ENCODE measurements around the gene TMEM240. TPM values are rescaled to one million over a fixed set of nuclear protein-coding genes. Genes with fewer than 3 reads are reported as not detected.
A peak's percentile ranks its signal among the peaks of the same experiment; 100 is the strongest.
"Not testable (repeated sequence)": the region's sequence is repeated elsewhere in the genome, so short reads cannot be mapped to it uniquely, and the experiment has no call there.

Gene TMEM240
- total RNA-seq, 3 donors from 2014 or later = 0.46 to 0.63 TPM; not detected in 1

DNA sequence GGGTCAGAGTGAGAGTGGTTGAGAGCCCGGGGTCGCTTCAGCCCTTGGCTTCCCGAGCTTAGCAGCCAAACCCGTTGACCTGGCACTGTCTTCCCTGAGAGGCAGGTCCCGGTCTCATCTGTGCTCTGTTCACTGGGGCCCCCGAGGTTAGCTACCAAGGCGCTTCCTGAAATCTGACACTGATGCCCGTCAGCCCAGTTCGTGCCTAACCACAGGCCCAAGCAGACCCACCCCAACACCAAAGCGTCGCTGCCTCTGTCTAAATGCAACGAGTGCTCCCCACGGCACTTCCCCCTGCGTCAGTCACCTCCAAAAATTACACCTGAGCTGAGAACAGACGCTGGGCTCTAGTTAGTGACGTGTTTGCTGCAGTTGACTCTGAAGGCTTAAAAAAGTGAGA lies 26.0 kb downstream of the TMEM240 start:
- DNase-seq; ATAC-seq; H3K4me1 Mint-ChIP-seq (ENCODE audit: low read depth); H3K9me3 Mint-ChIP-seq; H3K36me3 Mint-ChIP-seq (ENCODE audit: insufficient read depth); H3K4me3 Mint-ChIP-seq; H3K27me3 Mint-ChIP-seq (ENCODE audit: low read depth): not testable (repeated sequence)

DNA sequence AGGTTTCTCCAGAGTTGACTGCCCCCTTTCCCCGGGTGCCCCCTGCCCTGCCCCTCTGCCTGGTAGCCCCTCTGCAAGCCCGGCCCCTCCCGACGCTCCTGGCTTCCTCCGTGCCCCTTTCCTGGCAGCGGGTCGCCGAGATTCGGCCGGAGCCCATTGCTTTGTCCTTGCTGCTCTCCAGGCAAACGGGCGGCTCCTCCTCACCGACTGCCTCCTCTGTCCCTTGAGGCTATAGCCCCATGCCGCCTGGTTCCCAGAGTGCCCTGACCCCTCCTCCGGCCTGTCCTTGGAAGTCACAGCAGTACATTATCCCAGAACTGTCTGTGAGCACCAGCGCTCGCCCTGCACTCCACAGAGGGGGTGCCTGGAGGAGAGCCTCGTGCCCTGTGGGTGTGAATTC lies 26.7 kb downstream of the TMEM240 start:
- not testable (repeated sequence) for ATAC-seq; H3K27me3 Mint-ChIP-seq (ENCODE audit: low read depth); H3K36me3 Mint-ChIP-seq (ENCODE audit: insufficient read depth); H3K9me3 Mint-ChIP-seq; H3K4me1 Mint-ChIP-seq (ENCODE audit: low read depth); DNase-seq
- peak overlapping the region; percentile 80 for H3K4me3 Mint-ChIP-seq

DNA sequence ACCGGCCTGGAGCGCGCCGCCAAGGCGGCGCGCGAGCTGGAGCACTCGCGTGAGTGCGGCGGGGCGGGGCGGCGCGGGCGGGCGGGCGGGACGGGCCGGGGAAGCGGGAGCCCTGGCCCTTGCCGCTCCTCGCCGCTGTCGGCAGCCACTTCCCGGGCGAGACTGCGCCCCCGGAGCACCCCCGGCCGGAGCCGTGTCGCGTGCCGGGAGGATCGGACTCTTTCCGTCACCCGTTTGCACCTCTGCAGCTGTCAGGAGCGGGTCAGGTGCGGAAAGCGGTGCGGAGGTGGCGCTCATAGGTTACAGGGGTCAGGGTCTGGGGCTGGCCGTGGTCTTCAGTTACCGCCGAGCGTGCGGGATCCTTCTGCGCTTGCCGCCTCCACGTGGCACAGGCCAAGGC lies 28.0 kb downstream of the TMEM240 start:
- not testable (repeated sequence) for H3K4me1 Mint-ChIP-seq (ENCODE audit: low read depth); DNase-seq; H3K27me3 Mint-ChIP-seq (ENCODE audit: low read depth); H3K9me3 Mint-ChIP-seq; H3K36me3 Mint-ChIP-seq (ENCODE audit: insufficient read depth)
- peak overlapping the region; percentile 83 for H3K4me3 Mint-ChIP-seq
- ATAC-seq = peak; percentile 35 to 37

DNA sequence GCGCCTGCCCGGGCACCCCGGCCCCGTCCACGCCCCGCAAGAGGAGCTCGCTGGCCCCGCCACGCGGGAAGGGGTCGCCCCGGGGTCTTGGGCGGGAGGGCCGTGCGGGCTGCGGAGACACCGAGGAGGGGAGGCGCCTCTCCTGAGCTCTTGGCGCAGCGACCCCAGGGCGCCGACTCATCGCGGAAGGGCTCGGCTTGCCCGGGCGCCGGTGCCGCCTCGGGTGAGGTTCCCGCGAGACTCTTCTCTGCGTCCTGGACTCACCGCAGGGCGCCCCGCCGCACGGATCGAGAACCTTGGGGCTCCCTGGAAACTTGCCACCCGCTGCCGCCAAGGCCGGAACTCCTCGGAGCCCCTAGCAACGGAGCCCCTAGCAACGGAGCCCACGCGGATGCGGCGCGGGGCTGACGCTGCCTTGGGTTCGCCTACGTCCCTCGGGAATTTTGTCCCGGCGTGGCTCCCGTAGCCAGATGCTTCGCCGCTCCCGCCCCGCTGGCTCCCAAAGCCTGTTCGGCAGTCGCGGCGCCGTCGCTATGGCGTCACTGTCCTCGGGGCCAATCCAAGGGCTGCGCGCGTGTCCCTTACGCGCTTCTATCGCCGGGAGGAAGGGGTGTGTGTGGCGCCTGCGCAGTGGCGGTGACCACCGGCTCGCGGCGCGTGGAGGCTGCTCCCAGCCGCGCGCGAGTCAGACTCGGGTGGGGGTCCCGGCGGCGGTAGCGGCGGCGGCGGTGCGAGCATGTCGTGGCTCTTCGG lies 28.7 kb downstream of the TMEM240 start, which contains the start of gene ATAD3A:
ATAD3A (plus strand) TSS at position 630 of the 753 bp plus-strand sequence; CDS start at position 737, 107 bp downstream.
- Mint-ChIP-seq H3K36me3 (ENCODE audit: insufficient read depth) (no peaks in the 10 kb centered on the region), H3K4me3 (peak within 1 kb of the TSS; percentile 91), H3K4me1 (ENCODE audit: low read depth) (peaks cover 8% of the 10 kb centered on the region), H3K27me3 (ENCODE audit: low read depth) (no peaks in the 10 kb centered on the region), H3K9me3 (no peaks in the 10 kb centered on the region)
- peak; percentile 96 for DNase-seq
- peak; percentile 94 to 95 for ATAC-seq

DNA sequence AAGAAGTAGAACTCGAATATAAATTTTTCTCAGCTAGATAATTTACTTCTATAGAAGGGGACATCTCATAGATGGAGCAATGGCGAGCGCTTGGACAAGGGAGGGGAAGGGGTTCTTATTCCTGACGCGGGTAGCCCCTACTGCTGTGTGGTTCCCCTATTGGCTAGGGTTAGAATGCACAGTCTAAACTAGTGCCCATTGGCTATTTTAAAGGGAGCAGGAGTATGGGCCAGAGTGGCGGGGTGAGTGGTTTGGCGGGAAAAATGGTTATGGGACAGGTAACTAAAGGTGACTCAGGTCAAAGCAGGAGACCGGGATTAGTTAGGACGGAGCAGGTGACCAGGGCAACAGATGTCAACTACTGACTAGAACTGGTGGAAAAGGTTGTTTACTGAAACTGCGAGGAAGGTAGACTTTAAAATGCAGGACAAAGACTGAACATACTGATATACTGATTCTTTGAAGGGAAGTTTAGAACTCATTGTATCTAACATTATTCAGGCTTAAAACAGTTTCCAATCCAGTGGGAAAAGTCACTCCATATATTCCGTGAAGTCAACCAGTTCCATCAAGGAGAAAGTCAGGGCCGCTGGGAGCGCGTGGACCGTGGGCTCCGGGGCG lies 29.4 kb downstream of the TMEM240 start:
- H3K4me3 Mint-ChIP-seq = peak overlapping the region; percentile 91

DNA sequence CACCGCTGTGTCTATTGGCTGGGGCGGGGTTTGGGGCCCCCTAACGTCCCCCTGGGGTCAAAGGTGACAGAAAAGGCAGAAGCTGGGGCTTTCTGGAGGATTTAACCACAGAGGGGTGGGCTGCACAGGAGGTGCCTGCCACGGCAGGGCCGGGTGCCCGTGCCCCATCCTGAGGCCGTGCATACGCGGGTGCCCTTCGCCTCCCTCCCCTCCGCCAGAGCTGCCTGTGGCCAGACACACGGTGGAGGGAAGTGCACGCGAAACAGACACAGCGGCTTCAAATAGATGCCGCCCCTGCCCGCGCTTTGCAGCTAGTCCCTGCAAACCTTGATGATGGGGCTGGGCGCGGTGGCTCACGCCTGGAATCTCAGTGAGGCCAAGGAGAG lies 31.0 kb downstream of the TMEM240 start:
- H3K4me3 Mint-ChIP-seq; H3K27me3 Mint-ChIP-seq (ENCODE audit: low read depth); DNase-seq: not testable (repeated sequence)

More for the DNA sequence above, 29.4 kb downstream of the TMEM240 start:
- Mint-ChIP-seq H3K27me3 (ENCODE audit: low read depth) (no peaks in the 10 kb centered on the region), H3K9me3 (no peaks in the 10 kb centered on the region), H3K36me3 (ENCODE audit: insufficient read depth) (no peaks in the 10 kb centered on the region), H3K4me1 (ENCODE audit: low read depth) (peaks cover 8% of the 10 kb centered on the region)
- ATAC-seq (no peak), DNase-seq (no peak)

DNA sequence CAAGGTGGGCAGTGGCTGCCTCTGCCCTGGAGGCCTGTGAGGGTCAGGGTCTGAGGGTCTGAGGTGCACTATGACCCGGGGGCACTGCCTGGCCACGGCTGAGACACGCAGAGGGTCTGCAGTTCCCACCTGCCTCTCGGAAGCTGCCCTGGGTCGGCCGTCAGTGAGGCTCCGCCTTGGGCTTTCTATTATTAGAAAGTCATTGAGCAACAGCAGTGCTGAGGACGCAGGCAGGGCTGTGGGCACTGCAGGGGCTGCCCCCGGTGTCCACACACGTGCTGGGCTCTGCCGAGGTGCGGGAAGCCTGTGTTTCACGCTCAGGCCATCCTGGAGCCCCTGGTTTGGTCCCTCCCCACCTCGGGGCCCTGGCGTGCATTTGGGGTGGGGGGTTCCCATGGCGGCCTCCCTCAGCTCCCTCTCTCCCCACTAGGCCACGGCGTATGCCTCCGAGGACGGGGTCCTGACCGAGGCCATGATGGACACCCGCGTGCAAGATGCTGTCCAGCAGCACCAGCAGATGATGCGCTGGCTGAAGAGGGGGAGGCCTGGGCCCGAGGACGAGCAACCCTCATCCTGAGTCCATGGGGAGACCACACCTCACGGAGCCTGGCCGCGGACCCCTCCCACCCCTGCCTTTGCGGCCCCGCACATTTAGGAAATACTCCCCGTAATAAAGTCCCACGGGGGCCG lies 31.5 kb downstream of the TMEM240 start:
- H3K4me1 Mint-ChIP-seq (ENCODE audit: low read depth) = peaks cover 17% of the 10 kb centered on the region
- not testable (repeated sequence) for ATAC-seq; H3K9me3 Mint-ChIP-seq; DNase-seq; H3K4me3 Mint-ChIP-seq; H3K27me3 Mint-ChIP-seq (ENCODE audit: low read depth); H3K36me3 Mint-ChIP-seq (ENCODE audit: insufficient read depth)

More for the DNA sequence above, 31.0 kb downstream of the TMEM240 start:
- peaks cover 17% of the 10 kb centered on the region for H3K4me1 Mint-ChIP-seq (ENCODE audit: low read depth)
- H3K36me3 Mint-ChIP-seq (ENCODE audit: insufficient read depth); H3K9me3 Mint-ChIP-seq; ATAC-seq: not testable (repeated sequence)

DNA sequence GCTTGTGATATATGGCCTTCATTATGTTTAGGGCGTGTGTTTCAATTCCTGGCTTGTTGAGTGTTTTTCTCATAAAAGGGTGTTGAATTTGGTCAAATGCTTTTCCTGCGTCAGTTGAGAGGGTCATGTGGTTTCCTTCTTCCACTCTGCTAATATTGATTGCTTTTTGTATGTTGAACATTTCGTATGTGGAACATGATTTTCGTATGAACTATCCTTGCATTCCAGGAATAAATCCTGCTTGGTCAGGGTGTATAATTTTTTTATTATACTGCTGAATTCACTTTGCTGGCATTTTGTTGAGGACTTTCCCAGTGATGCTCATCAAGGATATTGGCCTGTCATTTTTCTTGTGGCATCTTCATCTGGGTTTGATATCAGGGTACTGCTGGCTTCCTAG lies 33.1 kb downstream of the TMEM240 start:
- Mint-ChIP-seq H3K36me3 (ENCODE audit: insufficient read depth) (no peaks in the 10 kb centered on the region), H3K9me3 (no peaks in the 10 kb centered on the region), H3K4me3 (no peak overlapping the region), H3K4me1 (ENCODE audit: low read depth) (peaks cover 14% of the 10 kb centered on the region), H3K27me3 (ENCODE audit: low read depth) (no peaks in the 10 kb centered on the region)
- ATAC-seq (no peak), DNase-seq (no peak)

DNA sequence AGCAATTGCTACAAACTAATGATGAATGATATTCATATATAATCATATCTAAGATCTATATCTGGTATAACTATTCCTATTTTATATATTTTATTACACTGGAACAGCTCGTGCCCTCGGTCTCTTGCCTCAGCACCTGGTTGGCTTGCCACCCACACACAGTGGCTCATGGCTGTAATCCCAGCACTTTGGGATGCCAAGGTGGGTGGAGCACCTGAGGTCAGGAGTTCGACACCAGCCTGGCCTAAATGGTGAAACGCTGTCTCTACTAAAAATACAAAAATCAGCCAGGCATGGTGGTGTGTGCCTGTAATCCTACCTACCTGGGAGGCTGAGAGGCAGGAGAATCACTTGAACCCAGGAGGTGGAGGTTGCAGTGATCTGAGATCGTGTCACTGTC lies 34.6 kb downstream of the TMEM240 start:
- H3K9me3 Mint-ChIP-seq; H3K4me1 Mint-ChIP-seq (ENCODE audit: low read depth); H3K36me3 Mint-ChIP-seq (ENCODE audit: insufficient read depth); DNase-seq; H3K27me3 Mint-ChIP-seq (ENCODE audit: low read depth); H3K4me3 Mint-ChIP-seq; ATAC-seq: not testable (repeated sequence)

DNA sequence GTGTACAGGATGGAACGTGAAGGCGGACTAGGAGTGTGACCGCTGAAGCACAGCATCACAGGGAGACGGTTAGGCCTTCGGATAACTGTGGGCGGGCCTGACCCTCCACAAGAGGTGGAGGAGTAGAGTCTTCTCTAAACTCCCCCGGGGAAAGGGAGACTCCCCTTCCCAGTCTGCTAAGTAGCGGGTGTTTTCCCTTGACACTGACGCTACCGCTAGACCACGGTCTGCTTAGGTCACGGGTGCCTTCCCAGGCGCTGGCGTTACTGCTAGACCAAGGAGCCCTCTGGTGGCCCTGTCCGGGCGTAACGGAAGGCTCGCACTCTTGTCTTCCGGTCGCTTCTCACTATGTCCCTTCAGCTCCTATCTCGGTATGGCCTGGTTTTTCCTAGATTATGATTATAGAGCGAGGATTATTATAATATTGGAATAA lies 35.0 kb downstream of the TMEM240 start:
- not testable (repeated sequence) for DNase-seq; H3K4me1 Mint-ChIP-seq (ENCODE audit: low read depth); H3K9me3 Mint-ChIP-seq; H3K27me3 Mint-ChIP-seq (ENCODE audit: low read depth); H3K36me3 Mint-ChIP-seq (ENCODE audit: insufficient read depth)
- H3K4me3 Mint-ChIP-seq = peak overlapping the region; percentile 62
- ATAC-seq = peak; percentile 63 to 68

DNA sequence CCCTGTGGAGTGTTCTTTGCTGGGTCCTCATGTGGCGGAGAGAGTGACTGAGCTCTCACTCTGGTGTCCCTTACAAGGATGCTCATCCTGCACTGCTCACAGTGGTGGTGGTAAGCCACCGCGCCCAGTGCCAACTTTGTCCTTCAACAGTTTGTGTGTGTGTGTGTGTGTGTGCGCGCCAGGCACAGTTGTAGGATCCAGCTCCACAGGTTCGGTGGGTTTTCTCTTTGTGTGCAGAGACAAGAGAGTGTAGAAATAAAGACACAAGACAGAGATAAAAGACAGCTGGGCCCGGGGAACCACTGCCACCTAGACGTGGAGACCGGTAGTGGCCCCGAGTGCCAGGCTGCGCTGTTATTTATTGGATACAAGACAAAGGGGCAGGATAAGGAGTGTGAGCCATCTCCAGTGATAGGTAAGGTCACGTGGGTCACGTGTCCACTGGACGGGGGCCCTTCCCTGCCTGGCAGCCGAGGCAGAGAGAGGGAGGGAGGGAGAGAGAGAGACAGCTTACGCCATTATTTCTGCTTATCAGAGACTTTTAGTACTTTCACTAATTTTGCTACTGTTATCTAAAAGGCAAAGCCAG lies 35.6 kb downstream of the TMEM240 start:
- H3K36me3 Mint-ChIP-seq (ENCODE audit: insufficient read depth); H3K27me3 Mint-ChIP-seq (ENCODE audit: low read depth): not testable (repeated sequence)
- peak; percentile 70 to 76 for ATAC-seq

DNA sequence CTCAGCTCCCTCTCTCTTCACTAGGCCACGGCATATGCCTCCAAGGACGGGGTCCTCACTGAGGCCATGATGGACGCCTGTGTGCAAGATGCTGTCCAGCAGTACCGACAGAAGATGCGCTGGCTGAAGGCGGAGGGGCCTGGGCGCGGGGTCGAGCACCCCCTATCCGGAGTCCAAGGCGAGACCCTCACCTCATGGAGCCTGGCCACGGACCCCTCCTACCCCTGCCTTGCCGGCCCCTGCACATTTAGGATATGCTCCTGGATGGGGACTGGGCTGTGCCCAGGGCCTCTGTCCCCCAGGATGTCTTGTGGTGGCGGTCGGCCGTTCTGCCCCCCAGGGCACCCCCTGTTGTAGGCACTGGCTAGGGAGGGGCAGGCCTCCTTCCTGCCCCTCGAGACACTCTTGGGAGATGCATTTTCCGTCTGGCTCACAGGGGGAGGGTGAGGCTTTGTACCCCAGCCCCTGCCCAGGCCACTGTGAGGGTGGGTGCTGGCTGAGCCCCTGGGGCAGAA lies 44.9 kb downstream of the TMEM240 start:
- peaks cover 24% of the 10 kb centered on the region for H3K36me3 Mint-ChIP-seq (ENCODE audit: insufficient read depth)
- H3K9me3 Mint-ChIP-seq; DNase-seq; H3K27me3 Mint-ChIP-seq (ENCODE audit: low read depth); ATAC-seq; H3K4me3 Mint-ChIP-seq; H3K4me1 Mint-ChIP-seq (ENCODE audit: low read depth): not testable (repeated sequence)

More for the DNA sequence above, 35.6 kb downstream of the TMEM240 start:
- H3K4me1 Mint-ChIP-seq (ENCODE audit: low read depth); H3K9me3 Mint-ChIP-seq: not testable (repeated sequence)
- H3K4me3 Mint-ChIP-seq = peak overlapping the region; percentile 62
- peak; percentile 57 for DNase-seq

DNA sequence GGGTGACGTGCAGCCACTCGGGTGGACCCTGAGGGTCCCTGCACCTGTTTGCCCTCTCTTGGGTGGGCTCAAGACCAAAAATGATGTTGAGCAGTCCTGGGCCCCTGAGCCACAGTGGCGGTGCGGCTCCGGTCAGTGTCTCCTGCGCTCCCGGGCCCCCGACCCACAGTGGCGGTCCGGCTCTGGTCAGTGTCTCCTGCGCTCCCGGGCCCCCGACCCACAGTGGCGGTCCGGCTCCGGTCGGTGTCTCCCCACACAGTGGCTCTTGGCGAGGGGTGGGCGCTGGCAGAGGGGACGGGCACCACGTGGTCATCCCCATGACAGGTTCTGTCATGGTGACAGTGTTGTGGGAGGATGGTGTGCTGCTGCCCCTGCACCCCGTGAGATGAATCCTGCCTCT lies 46.1 kb downstream of the TMEM240 start:
- not testable (repeated sequence) for H3K27me3 Mint-ChIP-seq (ENCODE audit: low read depth); H3K9me3 Mint-ChIP-seq; H3K4me3 Mint-ChIP-seq; ATAC-seq; H3K4me1 Mint-ChIP-seq (ENCODE audit: low read depth); DNase-seq
- H3K36me3 Mint-ChIP-seq (ENCODE audit: insufficient read depth) = peaks cover 29% of the 10 kb centered on the region

DNA sequence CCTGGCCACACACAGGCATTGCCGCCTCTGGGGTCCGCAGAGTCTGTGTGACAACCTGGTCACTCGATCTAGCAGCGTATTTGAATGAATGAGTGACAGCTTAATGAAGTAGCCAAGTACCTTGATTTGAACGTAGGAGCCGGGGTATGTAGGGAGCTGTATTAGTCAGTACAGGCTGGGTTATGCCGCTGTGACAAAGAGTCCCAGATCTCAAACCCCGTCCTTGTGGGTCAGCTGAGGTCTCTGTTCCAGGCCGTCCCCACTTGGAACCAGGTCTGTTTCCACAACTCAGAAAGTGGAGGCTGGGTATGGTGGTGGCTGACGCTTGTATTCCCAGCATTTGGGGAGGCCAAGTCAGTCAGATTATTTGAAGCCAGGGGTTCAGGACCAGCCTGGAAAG lies 48.8 kb downstream of the TMEM240 start:
- H3K36me3 Mint-ChIP-seq (ENCODE audit: insufficient read depth) = peaks cover 32% of the 10 kb centered on the region
- DNase-seq (no peak), ATAC-seq (no peak)
- H3K27me3 Mint-ChIP-seq (ENCODE audit: low read depth) = no peaks in the 10 kb centered on the region
- H3K4me1 Mint-ChIP-seq (ENCODE audit: low read depth) = no peaks in the 10 kb centered on the region
- H3K9me3 Mint-ChIP-seq = peaks cover 8% of the 10 kb centered on the region
- H3K4me3 Mint-ChIP-seq = no peak overlapping the region

Data from activated T-cell treated with anti-CD3 and anti-CD28 coated beads, Interleukin-2, amount 50 U/mL, for 4 hours (primary cell).